DMS53 (cell line): ENCODE results near the gene ADAMTS17.
"Not testable (repeated sequence)": the region's sequence is repeated elsewhere in the genome, so short reads cannot be mapped to it uniquely, and the experiment has no call there.

Experiments used
- DNase-seq: peaks from one replicate; lab custom pipeline; 2025; lab: John Stamatoyannopoulos, UW

The ADAMTS17 gene

GRCh38 chr15:100108846-100109245 is 232.9 kb downstream of the ADAMTS17 start:
- DNase-seq = no peak

- no peak for DNase-seq
Measured at GRCh38 chr15:100108346-100108745, 233.4 kb downstream of the ADAMTS17 start.

GRCh38 chr15:100107606-100108225 is 234.1 kb downstream of the ADAMTS17 start:
- DNase-seq = no peak

GRCh38 chr15:100107151-100107550 is 234.6 kb downstream of the ADAMTS17 start:
- no peak for DNase-seq

GRCh38 chr15:100106732-100107131 is 235.0 kb downstream of the ADAMTS17 start:
- DNase-seq = no peak

GRCh38 chr15:100105101-100105500 is 236.7 kb downstream of the ADAMTS17 start:
- DNase-seq = no peak

GRCh38 chr15:100104245-100104644 is 237.5 kb downstream of the ADAMTS17 start:
- DNase-seq = no peak

- no peak for DNase-seq
Measured at GRCh38 chr15:100103828-100104227, 237.9 kb downstream of the ADAMTS17 start.

GRCh38 chr15:100101426-100102089 is 240.2 kb downstream of the ADAMTS17 start:
- no peak for DNase-seq

- DNase-seq = no peak
Measured at GRCh38 chr15:100100926-100101325, 240.8 kb downstream of the ADAMTS17 start.

GRCh38 chr15:100099976-100100375 is 241.8 kb downstream of the ADAMTS17 start:
- no peak for DNase-seq

- no peak for DNase-seq
Measured at GRCh38 chr15:100098705-100099104, 243.1 kb downstream of the ADAMTS17 start.

GRCh38 chr15:100097342-100098127 is 244.2 kb downstream of the ADAMTS17 start:
- DNase-seq = no peak

- no peak for DNase-seq
Measured at GRCh38 chr15:100096700-100097099, 245.1 kb downstream of the ADAMTS17 start.

- no peak for DNase-seq
Measured at GRCh38 chr15:100096248-100096600, 245.6 kb downstream of the ADAMTS17 start.

GRCh38 chr15:100095541-100096247 is 246.1 kb downstream of the ADAMTS17 start:
- DNase-seq = no peak

GRCh38 chr15:100094127-100094510 is 247.7 kb downstream of the ADAMTS17 start:
- no peak for DNase-seq

- DNase-seq = no peak
Measured at GRCh38 chr15:100093211-100094126, 248.3 kb downstream of the ADAMTS17 start.

- DNase-seq = no peak
Measured at GRCh38 chr15:100092034-100092433, 249.7 kb downstream of the ADAMTS17 start.

GRCh38 chr15:100090411-100090810 is 251.4 kb downstream of the ADAMTS17 start:
- no peak for DNase-seq

- DNase-seq = not testable (repeated sequence)
Measured at GRCh38 chr15:100084042-100084821, 257.5 kb downstream of the ADAMTS17 start.
